Ovary (tissue), 9 donors: ENCODE data around the gene LKAAEAR1. TPM values are rescaled to one million over a fixed set of nuclear protein-coding genes. Genes with fewer than 3 reads are reported as not detected.

Experiments
- DNase-seq, 5 donors: peaks; one replicate each; pipeline ENCODE4 v3.0.0-alpha.2; 2019 to 2020
- H3K27ac ChIP-seq, 2 donors: fragments of 200-600 bp; one replicate each; pipeline versions ENCODE4 v1.5.1 to v1.8.0; 2019 to 2022
- H3K27me3 ChIP-seq: fragments of 200-600 bp; one replicate; pipeline ENCODE4 v1.8.0; 2022
- H3K36me3 ChIP-seq: fragments of 200-600 bp; sonication (generic); one replicate; pipeline ENCODE4 v1.5.1; 2019
- H3K4me1 ChIP-seq: one replicate; pipeline ENCODE4 v1.8.1; 2013; ENCODE audit warnings: mild to moderate bottlenecking, moderate library complexity; ENCODE audit not compliant: insufficient read depth
- H3K4me3 ChIP-seq: fragments of 200-600 bp; sonication (generic); one replicate; pipeline ENCODE4 v1.5.1; 2017
- H3K9me3 ChIP-seq, 2 donors: fragments of 200-600 bp in 1 of 2; sonication (generic) in 1 of 2; one replicate each; pipeline versions ENCODE4 v1.5.1 to v1.8.1; 2013 to 2019; ENCODE audit warnings: mild to moderate bottlenecking in 1 of 2, moderate library complexity in 1 of 2
- CTCF ChIP-seq, 3 donors: fragments of 450-650 bp in 2 of 3; fragments of 200-600 bp in 1 of 3; IDR thresholded peaks; one replicate each; pipeline versions ENCODE4 v1.5.1 to v1.8.0; 2016 to 2022; ENCODE audit warnings: antibody characterized with exemption in 3 of 3, mild to moderate bottlenecking in 1 of 3
- EP300 ChIP-seq: sonication (generic); formaldehyde crosslinking; IDR thresholded peaks from one replicate; pipeline ENCODE4 v1.6.1; 2017; ENCODE audit warnings: antibody characterized with exemption
- POLR2A ChIP-seq: fragments of 450-650 bp; IDR thresholded peaks from one replicate; pipeline ENCODE4 v1.6.1; 2017; ENCODE audit warnings: antibody characterized with exemption, mild to moderate bottlenecking, moderate library complexity
- WGBS, 3 donors: extraction: QIAGEN DNeasy Blood & Tissue Kit in 1 of 3; methylation state at CpG; one replicate each; pipeline versions ENCODE4 v1.1.5 to v1.1.7; 2013 to 2017; 5-methylcytosine and 5-hydroxymethylcytosine counted together
- intact Hi-C, 4 donors: fragments of 100-400 bp; cut with DNase I; formaldehyde crosslinking; loops; one replicate each; pipeline versions ENCODE4 v1.11.0 to v1.15.1; 2022 to 2023
- polyA plus RNA-seq, 2 donors: library from polyadenylated mRNA; stranded (reverse); fragments of 200-250 nt in 1 of 2; fragments of 350-450 nt in 1 of 2; fragmentation: Illumina TruSeq in 1 of 2; extraction: RNeasy Lipid Tissue Mini Kit (QIAGEN cat#74804) in 1 of 2; gene quantifications; one replicate each; pipeline ENCODE4 v1.2.3, GENCODE V29; 2013 to 2014
- total RNA-seq, 7 donors: library from RNA; depleted of rRNA in 2 of 7; stranded (reverse); fragments of >200 nt in 2 of 7; fragmentation: NEBNext Ultra II Directional in 3 of 7; extraction: Animal tissue kit (Norgen Biotek cat#: 25700) in 3 of 7; gene quantifications; one replicate each; pipeline versions ENCODE4 v1.1.0 to v1.2.4, GENCODE V29; 2016 to 2023
- donor health status: DM: no; HTN: no; CAD: no; lungs with moderate emphysema.
- donor health status: DM: no; HTN: no; CAD: no.
- donor health status: Bipolar disorder and iron deficiency.
- donor health status: DM: yes; HTN: yes; CAD: no.
- donor health status: DM: no; HTN: no; CAD: no.
- donor health status: DM: yes; HTN: yes; CAD: no.

The LKAAEAR1 gene
- total and polyA plus RNA-seq, 9 donors, result 10.5 TPM; not detected in 8

GRCh38 chr20:64073476-64074183, 10.6 kb downstream of the LKAAEAR1 start:
- Histone ChIP-seq H3K27me3 (no peaks in the 10 kb centered on the region), H3K4me3 (no peak overlapping the region), H3K36me3 (no peaks in the 10 kb centered on the region), H3K9me3 (no peaks in the 10 kb centered on the region), H3K27ac (no peak overlapping the region), H3K4me1 (no peaks in the 10 kb centered on the region)
- WGBS, 3 donors, result 82 to 85% (median 83%) methylated on average over 33 to 37 of the region's 37 CpGs
- TF ChIP-seq CTCF (IDR thresholded peaks at IDR 0.05), result no peak
- TF ChIP-seq EP300, result no peak
- no peak for TF ChIP-seq POLR2A
- intact Hi-C loops, result no loop called here
- no peak for DNase-seq

- no peak for TF ChIP-seq EP300
- TF ChIP-seq CTCF (IDR thresholded peaks at IDR 0.05), result no peak
- TF ChIP-seq POLR2A, result no peak
- no peaks in the 10 kb centered on the region for H3K4me1 ChIP-seq
- intact Hi-C loops, result no loop called here
- no peak overlapping the region for H3K27ac ChIP-seq
- WGBS, 3 donors, result 65 to 73% (median 67%) methylated on average over 14 of the region's 14 CpGs
- H3K9me3 ChIP-seq, result no peaks in the 10 kb centered on the region
- no peak overlapping the region for H3K4me3 ChIP-seq
- H3K27me3 ChIP-seq, result no peaks in the 10 kb centered on the region
- H3K36me3 ChIP-seq, result no peaks in the 10 kb centered on the region
- DNase-seq, result no peak
These were observed 11.6 kb downstream of the LKAAEAR1 start for GRCh38 chr20:64072498-64073063.

- no peak for DNase-seq
- Histone ChIP-seq H3K9me3 (no peaks in the 10 kb centered on the region), H3K27ac (no peak overlapping the region), H3K4me1 (no peaks in the 10 kb centered on the region), H3K27me3 (no peaks in the 10 kb centered on the region), H3K36me3 (no peaks in the 10 kb centered on the region), H3K4me3 (no peak overlapping the region)
- 75 to 84% (median 77%) methylated on average over 25 to 30 of the region's 30 CpGs for WGBS, 3 donors
- TF ChIP-seq EP300, result no peak
- TF ChIP-seq CTCF (IDR thresholded peaks at IDR 0.05), result no peak
- no peak for TF ChIP-seq POLR2A
- intact Hi-C loops, result no loop called here
These were observed 12.6 kb downstream of the LKAAEAR1 start for GRCh38 chr20:64071341-64072332.

- Histone ChIP-seq H3K27ac (no peak overlapping the region), H3K27me3 (no peaks in the 10 kb centered on the region), H3K4me1 (no peaks in the 10 kb centered on the region), H3K9me3 (no peaks in the 10 kb centered on the region), H3K4me3 (no peak overlapping the region), H3K36me3 (no peaks in the 10 kb centered on the region)
- TF ChIP-seq CTCF (IDR thresholded peaks at IDR 0.05) (no peak), POLR2A (no peak), EP300 (no peak)
- intact Hi-C loops, result no loop called here
- 87 to 91% (median 89%) methylated on average over 29 to 31 of the region's 31 CpGs for WGBS, 3 donors
- no peak for DNase-seq
These were observed 13.8 kb downstream of the LKAAEAR1 start for GRCh38 chr20:64070244-64070993.
